Measurements from ENCODE around the gene PTPN2.

The PTPN2 gene

DNA sequence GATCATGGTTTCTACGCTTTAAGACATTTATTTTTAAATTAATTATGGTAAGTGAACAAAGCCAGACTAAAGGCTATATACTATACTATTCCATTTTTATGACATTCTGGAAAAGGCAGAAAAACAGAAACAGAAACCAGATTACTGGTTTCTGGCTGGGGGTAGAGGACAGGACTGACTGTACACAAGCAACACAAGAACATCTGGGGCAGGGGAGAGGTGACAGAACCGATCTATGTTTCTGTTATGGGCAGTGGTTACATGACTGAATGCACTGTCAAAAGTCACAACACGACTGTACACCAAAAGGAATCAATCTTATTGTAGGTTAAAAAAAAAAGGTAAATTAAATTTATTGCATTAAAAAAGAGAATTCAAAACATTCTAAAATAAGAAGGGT lies 64.7 kb downstream of the PTPN2 start:
- TF ChIP-seq CSDC2 (CRISPR knock-in tag; IDR thresholded peaks at IDR 0.05) = no peak
- no peak for TF ChIP-seq ZC3H10 (CRISPR knock-in tag; IDR thresholded peaks at IDR 0.05)
- no peak for TF ChIP-seq TCF4 (CRISPR knock-in tag; IDR thresholded peaks at IDR 0.05; ENCODE audit: borderline replicate concordance)
- TF ChIP-seq ARNTL (CRISPR knock-in tag; IDR thresholded peaks at IDR 0.05; ENCODE audit: borderline replicate concordance, low read depth) = no peak
- TF ChIP-seq SNAI2 (CRISPR knock-in tag; IDR thresholded peaks at IDR 0.05) = no peak
- no peak for TF ChIP-seq GLIS3 (CRISPR knock-in tag; IDR thresholded peaks at IDR 0.05)
- no peak for TF ChIP-seq ZFP3 (CRISPR knock-in tag; IDR thresholded peaks at IDR 0.05)
- TF ChIP-seq, protein P1, sequence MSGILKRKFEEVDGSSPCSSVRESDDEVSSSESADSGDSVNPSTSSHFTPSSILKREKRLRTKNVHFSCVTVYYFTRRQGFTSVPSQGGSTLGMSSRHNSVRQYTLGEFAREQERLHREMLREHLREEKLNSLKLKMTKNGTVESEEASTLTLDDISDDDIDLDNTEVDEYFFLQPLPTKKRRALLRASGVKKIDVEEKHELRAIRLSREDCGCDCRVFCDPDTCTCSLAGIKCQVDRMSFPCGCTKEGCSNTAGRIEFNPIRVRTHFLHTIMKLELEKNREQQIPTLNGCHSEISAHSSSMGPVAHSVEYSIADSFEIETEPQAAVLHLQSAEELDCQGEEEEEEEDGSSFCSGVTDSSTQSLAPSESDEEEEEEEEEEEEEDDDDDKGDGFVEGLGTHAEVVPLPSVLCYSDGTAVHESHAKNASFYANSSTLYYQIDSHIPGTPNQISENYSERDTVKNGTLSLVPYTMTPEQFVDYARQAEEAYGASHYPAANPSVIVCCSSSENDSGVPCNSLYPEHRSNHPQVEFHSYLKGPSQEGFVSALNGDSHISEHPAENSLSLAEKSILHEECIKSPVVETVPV (CRISPR knock-in tag; IDR thresholded peaks at IDR 0.05) = no peak
- ATAC-seq = no peak

DNA sequence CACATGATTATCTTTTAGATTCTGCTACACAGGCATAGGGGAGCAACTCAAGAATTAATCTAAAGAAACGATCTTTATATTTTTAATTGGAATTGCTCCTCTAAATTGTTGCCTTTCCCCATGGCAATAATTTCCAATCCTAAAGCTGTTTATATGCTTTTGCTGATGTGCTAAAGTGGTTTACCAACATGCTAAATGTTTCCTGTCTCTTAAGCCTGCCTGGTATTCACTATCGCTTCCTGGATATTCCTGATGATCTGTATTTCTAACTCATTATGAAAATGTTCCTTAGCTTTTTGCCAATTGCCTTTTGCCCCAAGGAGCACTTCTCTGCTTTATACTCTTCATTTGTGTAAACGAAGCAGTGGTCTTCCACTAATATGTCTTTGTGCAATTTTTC lies 65.8 kb downstream of the PTPN2 start:
- ATAC-seq = no peak

DNA sequence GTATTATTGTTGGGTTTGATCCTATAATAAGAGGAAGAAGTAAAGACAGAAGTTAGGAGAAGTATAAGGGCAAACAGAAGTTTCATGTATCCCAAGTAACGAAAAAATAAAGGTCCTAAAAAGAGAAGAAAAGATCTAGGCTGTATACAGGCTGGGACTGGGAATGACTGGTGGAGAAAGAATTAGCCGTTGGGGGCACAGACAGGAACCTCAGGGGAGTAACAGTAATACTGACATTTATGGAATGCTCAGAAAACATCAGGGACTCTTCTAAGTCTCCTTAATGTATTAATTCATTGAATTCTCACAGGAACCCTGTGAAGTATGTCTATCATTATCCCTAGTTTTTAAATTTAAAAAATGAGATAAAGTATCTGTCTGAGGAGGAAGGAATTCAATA lies 67.6 kb downstream of the PTPN2 start:
- ATAC-seq = no peak
- TF ChIP-seq CSDC2 (CRISPR knock-in tag; IDR thresholded peaks at IDR 0.05) (no peak), GLIS3 (CRISPR knock-in tag; IDR thresholded peaks at IDR 0.05) (no peak), ZFP3 (CRISPR knock-in tag; IDR thresholded peaks at IDR 0.05) (no peak), OSR1 (CRISPR knock-in tag; IDR thresholded peaks at IDR 0.05) (no peak), ISL1 (CRISPR knock-in tag; IDR thresholded peaks at IDR 0.05) (no peak), PPARA (CRISPR knock-in tag; IDR thresholded peaks at IDR 0.05; ENCODE audit: borderline replicate concordance) (no peak), SNAI2 (CRISPR knock-in tag; IDR thresholded peaks at IDR 0.05) (no peak), BACH2 (CRISPR knock-in tag; IDR thresholded peaks at IDR 0.05; ENCODE audit: borderline replicate concordance) (no peak), RARB (CRISPR knock-in tag; IDR thresholded peaks at IDR 0.05) (no peak), ZNF70 (CRISPR knock-in tag; IDR thresholded peaks at IDR 0.05) (no peak), ZNF8 (CRISPR knock-in tag; IDR thresholded peaks at IDR 0.05) (no peak), ESRRG (CRISPR knock-in tag; IDR thresholded peaks at IDR 0.05) (no peak), ZC3H10 (CRISPR knock-in tag; IDR thresholded peaks at IDR 0.05) (no peak), ZNF565 (CRISPR knock-in tag; conservative IDR thresholded peaks at IDR 0.05; ENCODE audit: low read depth) (no peak), ARNTL (CRISPR knock-in tag; IDR thresholded peaks at IDR 0.05; ENCODE audit: borderline replicate concordance, low read depth) (no peak)
- TF ChIP-seq, protein P2, sequence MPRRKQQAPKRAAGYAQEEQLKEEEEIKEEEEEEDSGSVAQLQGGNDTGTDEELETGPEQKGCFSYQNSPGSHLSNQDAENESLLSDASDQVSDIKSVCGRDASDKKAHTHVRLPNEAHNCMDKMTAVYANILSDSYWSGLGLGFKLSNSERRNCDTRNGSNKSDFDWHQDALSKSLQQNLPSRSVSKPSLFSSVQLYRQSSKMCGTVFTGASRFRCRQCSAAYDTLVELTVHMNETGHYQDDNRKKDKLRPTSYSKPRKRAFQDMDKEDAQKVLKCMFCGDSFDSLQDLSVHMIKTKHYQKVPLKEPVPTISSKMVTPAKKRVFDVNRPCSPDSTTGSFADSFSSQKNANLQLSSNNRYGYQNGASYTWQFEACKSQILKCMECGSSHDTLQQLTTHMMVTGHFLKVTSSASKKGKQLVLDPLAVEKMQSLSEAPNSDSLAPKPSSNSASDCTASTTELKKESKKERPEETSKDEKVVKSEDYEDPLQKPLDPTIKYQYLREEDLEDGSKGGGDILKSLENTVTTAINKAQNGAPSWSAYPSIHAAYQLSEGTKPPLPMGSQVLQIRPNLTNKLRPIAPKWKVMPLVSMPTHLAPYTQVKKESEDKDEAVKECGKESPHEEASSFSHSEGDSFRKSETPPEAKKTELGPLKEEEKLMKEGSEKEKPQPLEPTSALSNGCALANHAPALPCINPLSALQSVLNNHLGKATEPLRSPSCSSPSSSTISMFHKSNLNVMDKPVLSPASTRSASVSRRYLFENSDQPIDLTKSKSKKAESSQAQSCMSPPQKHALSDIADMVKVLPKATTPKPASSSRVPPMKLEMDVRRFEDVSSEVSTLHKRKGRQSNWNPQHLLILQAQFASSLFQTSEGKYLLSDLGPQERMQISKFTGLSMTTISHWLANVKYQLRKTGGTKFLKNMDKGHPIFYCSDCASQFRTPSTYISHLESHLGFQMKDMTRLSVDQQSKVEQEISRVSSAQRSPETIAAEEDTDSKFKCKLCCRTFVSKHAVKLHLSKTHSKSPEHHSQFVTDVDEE (CRISPR knock-in tag; IDR thresholded peaks at IDR 0.05) = no peak
- TF ChIP-seq, protein P1 (CRISPR knock-in tag; IDR thresholded peaks at IDR 0.05) = no peak
- TF ChIP-seq, protein P3, sequence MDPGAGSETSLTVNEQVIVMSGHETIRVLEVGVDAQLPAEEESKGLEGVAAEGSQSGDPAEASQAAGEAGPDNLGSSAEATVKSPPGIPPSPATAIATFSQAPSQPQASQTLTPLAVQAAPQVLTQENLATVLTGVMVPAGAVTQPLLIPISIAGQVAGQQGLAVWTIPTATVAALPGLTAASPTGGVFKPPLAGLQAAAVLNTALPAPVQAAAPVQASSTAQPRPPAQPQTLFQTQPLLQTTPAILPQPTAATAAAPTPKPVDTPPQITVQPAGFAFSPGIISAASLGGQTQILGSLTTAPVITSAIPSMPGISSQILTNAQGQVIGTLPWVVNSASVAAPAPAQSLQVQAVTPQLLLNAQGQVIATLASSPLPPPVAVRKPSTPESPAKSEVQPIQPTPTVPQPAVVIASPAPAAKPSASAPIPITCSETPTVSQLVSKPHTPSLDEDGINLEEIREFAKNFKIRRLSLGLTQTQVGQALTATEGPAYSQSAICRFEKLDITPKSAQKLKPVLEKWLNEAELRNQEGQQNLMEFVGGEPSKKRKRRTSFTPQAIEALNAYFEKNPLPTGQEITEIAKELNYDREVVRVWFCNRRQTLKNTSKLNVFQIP (CRISPR knock-in tag; IDR thresholded peaks at IDR 0.05; ENCODE audit: borderline replicate concordance, low read depth) = no peak
- TF ChIP-seq, protein P4, sequence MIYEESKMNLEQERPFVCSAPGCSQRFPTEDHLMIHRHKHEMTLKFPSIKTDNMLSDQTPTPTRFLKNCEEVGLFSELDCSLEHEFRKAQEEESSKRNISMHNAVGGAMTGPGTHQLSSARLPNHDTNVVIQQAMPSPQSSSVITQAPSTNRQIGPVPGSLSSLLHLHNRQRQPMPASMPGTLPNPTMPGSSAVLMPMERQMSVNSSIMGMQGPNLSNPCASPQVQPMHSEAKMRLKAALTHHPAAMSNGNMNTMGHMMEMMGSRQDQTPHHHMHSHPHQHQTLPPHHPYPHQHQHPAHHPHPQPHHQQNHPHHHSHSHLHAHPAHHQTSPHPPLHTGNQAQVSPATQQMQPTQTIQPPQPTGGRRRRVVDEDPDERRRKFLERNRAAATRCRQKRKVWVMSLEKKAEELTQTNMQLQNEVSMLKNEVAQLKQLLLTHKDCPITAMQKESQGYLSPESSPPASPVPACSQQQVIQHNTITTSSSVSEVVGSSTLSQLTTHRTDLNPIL (CRISPR knock-in tag; IDR thresholded peaks at IDR 0.05; ENCODE audit: low read depth) = no peak

More for the DNA sequence above, 65.8 kb downstream of the PTPN2 start:
- TF ChIP-seq, protein P5, sequence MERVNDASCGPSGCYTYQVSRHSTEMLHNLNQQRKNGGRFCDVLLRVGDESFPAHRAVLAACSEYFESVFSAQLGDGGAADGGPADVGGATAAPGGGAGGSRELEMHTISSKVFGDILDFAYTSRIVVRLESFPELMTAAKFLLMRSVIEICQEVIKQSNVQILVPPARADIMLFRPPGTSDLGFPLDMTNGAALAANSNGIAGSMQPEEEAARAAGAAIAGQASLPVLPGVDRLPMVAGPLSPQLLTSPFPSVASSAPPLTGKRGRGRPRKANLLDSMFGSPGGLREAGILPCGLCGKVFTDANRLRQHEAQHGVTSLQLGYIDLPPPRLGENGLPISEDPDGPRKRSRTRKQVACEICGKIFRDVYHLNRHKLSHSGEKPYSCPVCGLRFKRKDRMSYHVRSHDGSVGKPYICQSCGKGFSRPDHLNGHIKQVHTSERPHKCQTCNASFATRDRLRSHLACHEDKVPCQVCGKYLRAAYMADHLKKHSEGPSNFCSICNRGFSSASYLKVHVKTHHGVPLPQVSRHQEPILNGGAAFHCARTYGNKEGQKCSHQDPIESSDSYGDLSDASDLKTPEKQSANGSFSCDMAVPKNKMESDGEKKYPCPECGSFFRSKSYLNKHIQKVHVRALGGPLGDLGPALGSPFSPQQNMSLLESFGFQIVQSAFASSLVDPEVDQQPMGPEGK (CRISPR knock-in tag; IDR thresholded peaks at IDR 0.05; ENCODE audit: borderline replicate concordance) = no peak
- TF ChIP-seq TCF4 (CRISPR knock-in tag; IDR thresholded peaks at IDR 0.05; ENCODE audit: borderline replicate concordance) (no peak), SNAI2 (CRISPR knock-in tag; IDR thresholded peaks at IDR 0.05) (no peak)
- TF ChIP-seq, protein P4 (CRISPR knock-in tag; IDR thresholded peaks at IDR 0.05; ENCODE audit: low read depth) = no peak
